Fibroblast of lung (primary cell): ENCODE results near the gene FMNL2. TPM values are rescaled to one million over a fixed set of nuclear protein-coding genes. Genes with fewer than 3 reads are reported as not detected.

Experiments
- DNase-seq, 2 donors: peaks; one replicate each; pipeline versions ENCODE4 v3.0.0 to v3.0.0-alpha.2; 2010; ENCODE audit warnings: low read depth in 2 of 2
- H2AFZ ChIP-seq: 2 replicates; pipeline ENCODE4 v1.5.1; 2012; ENCODE audit warnings: low read length, control low read depth, inconsistent platforms
- H3K27ac ChIP-seq: 2 replicates; pipeline ENCODE4 v1.5.1; 2011; ENCODE audit warnings: low read length, control low read depth; ENCODE audit not compliant: insufficient read depth
- H3K27me3 ChIP-seq: 2 replicates; pipeline ENCODE4 v1.5.1; 2011; ENCODE audit warnings: mild to moderate bottlenecking, low read length; ENCODE audit not compliant: control insufficient read depth, insufficient read depth
- H3K36me3 ChIP-seq: 2 replicates; pipeline ENCODE4 v1.5.1; 2011; ENCODE audit warnings: low read length; ENCODE audit not compliant: control insufficient read depth, insufficient read depth
- H3K4me1 ChIP-seq: 2 replicates; pipeline ENCODE4 v1.5.1; 2011; ENCODE audit warnings: low read length; ENCODE audit not compliant: control insufficient read depth, insufficient read depth; ENCODE audit errors: extremely low read depth
- H3K4me2 ChIP-seq: 2 replicates; pipeline ENCODE4 v1.5.1; 2011; ENCODE audit warnings: low read length, control low read depth; ENCODE audit not compliant: insufficient read depth; ENCODE audit errors: extremely low read depth
- H3K4me3 ChIP-seq, 4 experiments: fragments of 200-600 bp in 1 of 4; sonication (generic) in 1 of 4; replicated peaks in 1 of 4; 2 replicates each; pipeline ENCODE4 v1.5.1; 2011 to 2016; ENCODE audit warnings: low read length in 4 of 4, low read depth in 3 of 4, mild to moderate bottlenecking in 3 of 4, control low read depth in 2 of 4, inconsistent platforms in 1 of 4, mixed read lengths in 1 of 4; ENCODE audit not compliant: insufficient read depth in 1 of 4; ENCODE audit errors: control extremely low read depth in 1 of 4
- H3K79me2 ChIP-seq: 2 replicates; pipeline ENCODE4 v1.5.1; 2012; ENCODE audit warnings: mild to moderate bottlenecking, low read length, inconsistent platforms; ENCODE audit not compliant: control insufficient read depth, insufficient read depth
- H3K9ac ChIP-seq: 2 replicates; pipeline ENCODE4 v1.5.1; 2011; ENCODE audit warnings: mild to moderate bottlenecking, low read length, control low read depth; ENCODE audit not compliant: insufficient read depth
- H3K9me3 ChIP-seq: 2 replicates; pipeline ENCODE4 v1.5.1; 2012; ENCODE audit warnings: low read depth, low read length; ENCODE audit not compliant: control insufficient read depth, insufficient read depth
- H4K20me1 ChIP-seq: 2 replicates; pipeline ENCODE4 v1.5.1; 2011; ENCODE audit warnings: low read length; ENCODE audit not compliant: control insufficient read depth, insufficient read depth; ENCODE audit errors: extremely low read depth
- CTCF ChIP-seq, 2 donors: IDR thresholded peaks in 1 of 2; conservative IDR thresholded peaks in 1 of 2; 1 replicate in 1 of 2; 2 replicates in 1 of 2; pipeline ENCODE4 v1.5.1; 2011 to 2012; ENCODE audit warnings: low read length in 2 of 2, control low read depth in 1 of 2, inconsistent platforms in 1 of 2, low read depth in 1 of 2, mild to moderate bottlenecking in 1 of 2
- EZH2 ChIP-seq: IDR thresholded peaks from 2 replicates; pipeline ENCODE4 v1.5.1; 2012; ENCODE audit warnings: low read length, control low read depth, mild to moderate bottlenecking; ENCODE audit errors: missing control alignments
- polyA plus RNA-seq, 2 donors: library from polyadenylated mRNA; depleted of rRNA in 1 of 2; stranded (reverse) in 1 of 2; unstranded in 1 of 2; fragments of >200 nt; gene quantifications; 2 replicates each; pipeline ENCODE4 v1.2.1, GENCODE V29; 2011 to 2012; ENCODE audit warnings: missing spikeins in 1 of 2
- total RNA-seq: library from RNA; depleted of rRNA; stranded (reverse); fragments of >200 nt; gene quantifications from 2 replicates; pipeline ENCODE4 v1.2.1, GENCODE V29; 2014

Gene FMNL2
- total and polyA plus RNA-seq, 2 donors (not counting 1 experiment from before 2014, with no cell fraction given) = 12.0 to 30.2 TPM

GRCh38 chr2:152600051-152600657 lies 265.2 kb downstream of the FMNL2 start:
- Histone ChIP-seq H3K79me2 (no peaks in the 10 kb centered on the region), H3K4me3 (no peak overlapping the region), H3K9ac (no peak overlapping the region), H3K27me3 (no peaks in the 10 kb centered on the region), H3K9me3 (no peaks in the 10 kb centered on the region), H2AFZ (no peak overlapping the region), H3K27ac (no peak overlapping the region), H3K36me3 (no peaks in the 10 kb centered on the region), H3K4me2 (no peak overlapping the region), H4K20me1 (no peaks in the 10 kb centered on the region), H3K4me1 (peaks cover 4% of the 10 kb centered on the region)
- no peak for DNase-seq
- TF ChIP-seq EZH2 (no peak), CTCF (conservative IDR thresholded peaks at IDR 0.05 in 1 of 2, IDR thresholded peaks at IDR 0.05 in 1 of 2; ENCODE audit: low read depth in 1 of 2, low read length in 2 of 2) (no peak)

GRCh38 chr2:152600697-152601096 lies 265.7 kb downstream of the FMNL2 start:
- Histone ChIP-seq H3K4me3 (no peak overlapping the region), H3K79me2 (no peaks in the 10 kb centered on the region)
- peak; percentile 47 to 58 for DNase-seq

GRCh38 chr2:152602750-152603149 lies 267.8 kb downstream of the FMNL2 start:
- Histone ChIP-seq H3K9me3 (no peaks in the 10 kb centered on the region), H3K9ac (no peak overlapping the region), H3K36me3 (no peaks in the 10 kb centered on the region), H4K20me1 (no peaks in the 10 kb centered on the region), H3K4me1 (peaks cover 4% of the 10 kb centered on the region), H3K79me2 (no peaks in the 10 kb centered on the region), H3K4me2 (no peak overlapping the region), H3K27ac (no peak overlapping the region), H3K27me3 (no peaks in the 10 kb centered on the region), H2AFZ (no peak overlapping the region), H3K4me3 (no peak overlapping the region)
- no peak for TF ChIP-seq EZH2
- no peak for TF ChIP-seq CTCF (conservative IDR thresholded peaks at IDR 0.05 in 1 of 2, IDR thresholded peaks at IDR 0.05 in 1 of 2; ENCODE audit: low read depth in 1 of 2, low read length in 2 of 2)
- DNase-seq = no peak

More at GRCh38 chr2:152600697-152601096, 265.7 kb downstream of the FMNL2 start:
- H3K9me3 ChIP-seq = no peaks in the 10 kb centered on the region
- H2AFZ ChIP-seq = no peak overlapping the region
- H3K4me1 ChIP-seq = peaks cover 4% of the 10 kb centered on the region
- H3K27ac ChIP-seq = no peak overlapping the region
- no peak overlapping the region for H3K4me2 ChIP-seq
- TF ChIP-seq EZH2 = no peak
- no peak overlapping the region for H3K9ac ChIP-seq
- H3K36me3 ChIP-seq = no peaks in the 10 kb centered on the region
- H4K20me1 ChIP-seq = no peaks in the 10 kb centered on the region
- H3K27me3 ChIP-seq = no peaks in the 10 kb centered on the region
